ENCODE results near the gene RAB15. TPM values are rescaled to one million over a fixed set of nuclear protein-coding genes. Genes with fewer than 3 reads are reported as not detected.

The RAB15 gene
- polyA plus RNA-seq, 1 experiment: 7.7 TPM

GRCh38 chr14:64983439-64984310 lies 11.5 kb upstream of the RAB15 start:
- no peak for DNase-seq (ENCODE audit: low read depth)
- H3K27me3 ChIP-seq (ENCODE audit: control insufficient read depth, insufficient read depth, low read length): peaks cover 5% of the 10 kb centered on the region; the same call in 1 of the 2 replicates
- POLR2A ChIA-PET: no interaction called here
- CTCF ChIA-PET: interaction anchor here (0.8 to 2.5 kb wide), 8 partner anchors 9 to 183 kb away, joined by 3 to 14 read pairs (median 4); no protein-coding TSS in a partner anchor
- H3K36me3 ChIP-seq (ENCODE audit: control insufficient read depth, insufficient read depth, low read length): no peaks in the 10 kb centered on the region
- TF ChIP-seq CTCF (IDR thresholded peaks at IDR 0.05; ENCODE audit: insufficient read depth, low read depth, low read length): peak; percentile 73
- H3K4me3 ChIP-seq (ENCODE audit: low read depth, low read length): 0 out of 2 replicates have a peak overlapping the region, but pooled peaks have one; percentile 6

- DNase-seq (ENCODE audit: low read depth): no peak
- POLR2A ChIA-PET: no interaction called here
- Histone ChIP-seq H3K36me3 (ENCODE audit: control insufficient read depth, insufficient read depth, low read length) (no peaks in the 10 kb centered on the region), H3K4me3 (ENCODE audit: low read depth, low read length) (no peak overlapping the region), H3K27me3 (ENCODE audit: control insufficient read depth, insufficient read depth, low read length) (peaks cover 5% of the 10 kb centered on the region)
- CTCF ChIA-PET: interaction anchor here (0.7 to 1.4 kb wide), 3 partner anchors 10 to 157 kb away, joined by 3 to 6 read pairs (median 3); no protein-coding TSS in a partner anchor
- no peak for TF ChIP-seq CTCF (IDR thresholded peaks at IDR 0.05; ENCODE audit: insufficient read depth, low read depth, low read length)
Observed at GRCh38 chr14:64979336-64980074, 7.4 kb upstream of the RAB15 start.

- DNase-seq (ENCODE audit: low read depth): no peak
- Histone ChIP-seq H3K27me3 (ENCODE audit: control insufficient read depth, insufficient read depth, low read length) (peaks cover 4% of the 10 kb centered on the region), H3K36me3 (ENCODE audit: control insufficient read depth, insufficient read depth, low read length) (no peaks in the 10 kb centered on the region), H3K4me3 (ENCODE audit: low read depth, low read length) (no peak overlapping the region)
- no peak for TF ChIP-seq CTCF (IDR thresholded peaks at IDR 0.05; ENCODE audit: insufficient read depth, low read depth, low read length)
- ChIA-PET POLR2A (interaction anchor here (0.7 kb wide), 1 partner anchor 151 kb away, joined by 5 read pairs; no protein-coding TSS in a partner anchor), CTCF (interaction anchor here (2.8 kb wide), 1 partner anchor 10 kb away, joined by 14 read pairs; no protein-coding TSS in a partner anchor)
Observed at GRCh38 chr14:64974563-64974962, 2.4 kb upstream of the RAB15 start.

GRCh38 chr14:64973826-64974225 lies 1.7 kb upstream of the RAB15 start:
- Histone ChIP-seq H3K36me3 (ENCODE audit: control insufficient read depth, insufficient read depth, low read length) (no peaks in the 10 kb centered on the region), H3K27me3 (ENCODE audit: control insufficient read depth, insufficient read depth, low read length) (peaks cover 4% of the 10 kb centered on the region), H3K4me3 (ENCODE audit: low read depth, low read length) (no peak overlapping the region)
- POLR2A ChIA-PET: interaction anchor here (0.7 kb wide), 1 partner anchor 152 kb away, joined by 5 read pairs; no protein-coding TSS in a partner anchor
- no peak for DNase-seq (ENCODE audit: low read depth)
- TF ChIP-seq CTCF (IDR thresholded peaks at IDR 0.05; ENCODE audit: insufficient read depth, low read depth, low read length): no peak
- CTCF ChIA-PET: interaction anchor here (2.8 kb wide), 1 partner anchor 11 kb away, joined by 14 read pairs; no protein-coding TSS in a partner anchor

GRCh38 chr14:64973026-64973442 lies 898 bp upstream of the RAB15 start:
- Histone ChIP-seq H3K27me3 (ENCODE audit: control insufficient read depth, insufficient read depth, low read length) (peaks cover 4% of the 10 kb centered on the region), H3K4me3 (ENCODE audit: low read depth, low read length) (no peak overlapping the region), H3K36me3 (ENCODE audit: control insufficient read depth, insufficient read depth, low read length) (no peaks in the 10 kb centered on the region)
- no peak for DNase-seq (ENCODE audit: low read depth)
- ChIA-PET CTCF (no interaction called here), POLR2A (no interaction called here)
- no peak for TF ChIP-seq CTCF (IDR thresholded peaks at IDR 0.05; ENCODE audit: insufficient read depth, low read depth, low read length)

Data from BJ (cell line).